GM23338 (cell line): Measurements from ENCODE around the gene UEVLD.

ENCODE experiments used
- CTCF ChIP-seq, 2 experiments: fragments of 200-600 bp in 1 of 2; sonication (generic) in 1 of 2; conservative IDR thresholded peaks; 2 replicates each; pipeline versions ENCODE4 v1.5.1 to v1.6.1; 2016 to 2017; ENCODE audit warnings: antibody characterized with exemption in 2 of 2, low read depth in 2 of 2, mild to moderate bottlenecking in 2 of 2, moderate library complexity in 1 of 2
- ETS1 ChIP-seq: IDR thresholded peaks from 2 replicates; pipeline ENCODE4 v1.6.1; 2016; ENCODE audit warnings: antibody characterized with exemption
- EZH2 ChIP-seq: fragments of 200-600 bp; sonication (generic); IDR thresholded peaks from one replicate; pipeline ENCODE4 v1.8.0; 2017; ENCODE audit warnings: antibody characterized with exemption, mild to moderate bottlenecking, low read depth; ENCODE audit not compliant: unreplicated experiment
- EZH2phosphoT487 ChIP-seq: fragments of 200-600 bp; sonication (generic); IDR thresholded peaks from one replicate; pipeline ENCODE4 v1.8.1; 2018; ENCODE audit warnings: antibody characterized with exemption; ENCODE audit not compliant: unreplicated experiment
- JUNB ChIP-seq: IDR thresholded peaks from one replicate; pipeline ENCODE4 v1.6.1; 2016; ENCODE audit warnings: antibody characterized with exemption; ENCODE audit not compliant: unreplicated experiment
- NANOG ChIP-seq: IDR thresholded peaks from 2 replicates; pipeline ENCODE4 v1.6.1; 2016; ENCODE audit warnings: antibody characterized with exemption, borderline replicate concordance
- POLR2AphosphoS5 ChIP-seq: IDR thresholded peaks from 2 replicates; pipeline ENCODE4 v1.6.1; 2016; ENCODE audit warnings: antibody characterized with exemption, low read depth
- REST ChIP-seq: IDR thresholded peaks from one replicate; pipeline ENCODE4 v1.6.1; 2018; ENCODE audit warnings: antibody characterized with exemption; ENCODE audit not compliant: unreplicated experiment
- STAT1 ChIP-seq: IDR thresholded peaks from one replicate; pipeline ENCODE4 v1.6.1; 2016; ENCODE audit warnings: antibody characterized with exemption; ENCODE audit not compliant: unreplicated experiment
- ZNF114 ChIP-seq: fragments of 250-450 bp; sonication (Bioruptor Pico); IDR thresholded peaks from 2 replicates; pipeline ENCODE4 v1.5.0; 2020; ENCODE audit warnings: mild to moderate bottlenecking, moderate library complexity
- ZNF331 ChIP-seq: fragments of 250-450 bp; sonication (Bioruptor Pico); IDR thresholded peaks from 2 replicates; pipeline ENCODE4 v1.5.0; 2020; ENCODE audit warnings: low read depth, mild to moderate bottlenecking, moderate library complexity

- TF ChIP-seq POLR2AphosphoS5 (no peak), CTCF (conservative IDR thresholded peaks at IDR 0.05; ENCODE audit: low read depth in 2 of 2) (no peak), EZH2 (no peak), EZH2phosphoT487 (no peak), REST (no peak), JUNB (no peak), NANOG (no peak), ZNF331 (CRISPR knock-in tag) (no peak), ZNF114 (CRISPR knock-in tag) (no peak), STAT1 (no peak), ETS1 (no peak)
Observed at GRCh38 chr11:18521122-18521521, 67.4 kb downstream of the UEVLD start.
